ENCODE results near the gene LAMB1.

DNA sequence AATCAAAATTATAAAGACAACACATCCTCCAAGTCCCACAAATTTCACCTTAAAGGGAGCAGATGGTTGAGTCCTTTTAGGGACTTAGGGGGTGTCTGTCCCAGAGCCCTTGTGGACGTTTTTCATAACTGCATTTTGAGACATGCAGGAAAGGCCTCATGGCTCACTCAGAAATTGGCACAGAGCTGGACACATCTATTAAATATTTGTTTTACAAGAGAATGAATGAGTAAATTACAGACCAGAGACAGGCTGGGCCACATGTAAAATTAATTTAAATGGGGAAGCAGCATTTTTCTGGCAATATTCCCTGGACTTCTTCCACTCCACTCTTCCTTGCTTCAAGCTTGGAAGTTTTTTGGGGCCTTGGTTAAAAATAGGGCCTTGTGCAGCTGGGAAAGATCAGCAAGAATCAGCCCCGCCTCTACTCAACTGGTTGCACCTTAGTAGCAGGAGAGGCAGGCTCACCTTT lies 20.0 kb downstream of the LAMB1 start:
- TF ChIP-seq, protein P1, sequence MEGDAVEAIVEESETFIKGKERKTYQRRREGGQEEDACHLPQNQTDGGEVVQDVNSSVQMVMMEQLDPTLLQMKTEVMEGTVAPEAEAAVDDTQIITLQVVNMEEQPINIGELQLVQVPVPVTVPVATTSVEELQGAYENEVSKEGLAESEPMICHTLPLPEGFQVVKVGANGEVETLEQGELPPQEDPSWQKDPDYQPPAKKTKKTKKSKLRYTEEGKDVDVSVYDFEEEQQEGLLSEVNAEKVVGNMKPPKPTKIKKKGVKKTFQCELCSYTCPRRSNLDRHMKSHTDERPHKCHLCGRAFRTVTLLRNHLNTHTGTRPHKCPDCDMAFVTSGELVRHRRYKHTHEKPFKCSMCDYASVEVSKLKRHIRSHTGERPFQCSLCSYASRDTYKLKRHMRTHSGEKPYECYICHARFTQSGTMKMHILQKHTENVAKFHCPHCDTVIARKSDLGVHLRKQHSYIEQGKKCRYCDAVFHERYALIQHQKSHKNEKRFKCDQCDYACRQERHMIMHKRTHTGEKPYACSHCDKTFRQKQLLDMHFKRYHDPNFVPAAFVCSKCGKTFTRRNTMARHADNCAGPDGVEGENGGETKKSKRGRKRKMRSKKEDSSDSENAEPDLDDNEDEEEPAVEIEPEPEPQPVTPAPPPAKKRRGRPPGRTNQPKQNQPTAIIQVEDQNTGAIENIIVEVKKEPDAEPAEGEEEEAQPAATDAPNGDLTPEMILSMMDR (conservative IDR thresholded peaks at IDR 0.05; ENCODE audit: low read depth, low read length), result peak; percentile 38; the same call in 1 of the 2 replicates
- TF ChIP-seq EZH2 (IDR thresholded peaks at IDR 0.05; ENCODE audit: borderline replicate concordance, low read depth, low read length, poor library complexity, severe bottlenecking), result no peak
